ENCODE data around the gene PRDM16. TPM values are rescaled to one million over a fixed set of nuclear protein-coding genes. Genes with fewer than 3 reads are reported as not detected.

PRDM16 gene
- total RNA-seq, 1 experiment from 2014 or later = 22.3 TPM

DNA sequence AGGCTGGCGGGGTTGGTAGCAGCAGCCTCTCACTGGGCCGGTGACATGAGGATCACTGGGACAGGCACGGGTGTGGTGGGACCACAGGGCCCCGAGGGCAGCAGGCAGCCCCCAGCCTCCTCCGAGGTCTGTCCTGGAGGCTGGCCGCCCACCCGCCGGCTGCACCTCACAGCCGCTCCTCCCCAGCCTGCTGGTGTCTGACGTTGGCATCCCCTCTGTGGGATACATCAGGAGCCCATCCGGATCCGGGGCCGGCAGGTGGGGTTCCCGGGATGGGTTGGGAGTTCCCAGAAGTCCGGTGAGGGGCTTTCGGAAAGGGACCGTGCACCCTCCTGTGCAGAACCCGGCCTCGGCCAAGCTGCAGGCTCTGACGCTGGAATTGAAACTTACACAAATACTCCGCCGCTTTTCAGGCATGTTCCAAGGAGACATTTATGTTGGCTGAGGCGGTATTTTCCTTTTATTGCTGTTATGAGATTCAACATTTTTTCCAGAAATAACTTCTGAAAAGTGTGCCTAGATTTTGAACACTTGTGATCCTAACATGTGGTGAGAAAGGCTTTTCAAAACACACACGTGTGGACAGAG is 243.4 kb downstream of the PRDM16 start:
- no peaks in the 10 kb centered on the region for H3K9me3 ChIP-seq (ENCODE audit: control insufficient read depth, insufficient read depth, low read depth, low read length)
- peaks cover 46% of the 10 kb centered on the region for H3K4me1 ChIP-seq (ENCODE audit: control insufficient read depth, insufficient read depth, low read length)
- H3K4me3 ChIP-seq (ENCODE audit: low read depth in 2 of 2, low read length in 2 of 2) = 0 out of 4 replicates have a peak overlapping the region, but pooled peaks of 1 of the 2 experiments have one; percentile 20
- H3K36me3 ChIP-seq (ENCODE audit: control insufficient read depth, insufficient read depth, low read length) = no peaks in the 10 kb centered on the region
- no peaks in the 10 kb centered on the region for H3K27me3 ChIP-seq (ENCODE audit: control insufficient read depth, insufficient read depth, low read length)
- ChIA-PET CTCF (no interaction called here), POLR2A (no interaction called here)
- TSS peak; percentile 91 for BruUV-seq (replicated peaks)
- ATAC-seq (no peak), DNase-seq (ENCODE audit: low read depth, low spot score) (no peak)
- intact Hi-C loops (cut with micrococcal nuclease; ENCODE audit: unreplicated experiment) = no loop called here
- in situ Hi-C loops (cut with HindIII; ENCODE audit: low pct_unique_long_range_greater_than_20kb, low sequenced_read_pairs) = no loop called here
- TF ChIP-seq, protein P1, sequence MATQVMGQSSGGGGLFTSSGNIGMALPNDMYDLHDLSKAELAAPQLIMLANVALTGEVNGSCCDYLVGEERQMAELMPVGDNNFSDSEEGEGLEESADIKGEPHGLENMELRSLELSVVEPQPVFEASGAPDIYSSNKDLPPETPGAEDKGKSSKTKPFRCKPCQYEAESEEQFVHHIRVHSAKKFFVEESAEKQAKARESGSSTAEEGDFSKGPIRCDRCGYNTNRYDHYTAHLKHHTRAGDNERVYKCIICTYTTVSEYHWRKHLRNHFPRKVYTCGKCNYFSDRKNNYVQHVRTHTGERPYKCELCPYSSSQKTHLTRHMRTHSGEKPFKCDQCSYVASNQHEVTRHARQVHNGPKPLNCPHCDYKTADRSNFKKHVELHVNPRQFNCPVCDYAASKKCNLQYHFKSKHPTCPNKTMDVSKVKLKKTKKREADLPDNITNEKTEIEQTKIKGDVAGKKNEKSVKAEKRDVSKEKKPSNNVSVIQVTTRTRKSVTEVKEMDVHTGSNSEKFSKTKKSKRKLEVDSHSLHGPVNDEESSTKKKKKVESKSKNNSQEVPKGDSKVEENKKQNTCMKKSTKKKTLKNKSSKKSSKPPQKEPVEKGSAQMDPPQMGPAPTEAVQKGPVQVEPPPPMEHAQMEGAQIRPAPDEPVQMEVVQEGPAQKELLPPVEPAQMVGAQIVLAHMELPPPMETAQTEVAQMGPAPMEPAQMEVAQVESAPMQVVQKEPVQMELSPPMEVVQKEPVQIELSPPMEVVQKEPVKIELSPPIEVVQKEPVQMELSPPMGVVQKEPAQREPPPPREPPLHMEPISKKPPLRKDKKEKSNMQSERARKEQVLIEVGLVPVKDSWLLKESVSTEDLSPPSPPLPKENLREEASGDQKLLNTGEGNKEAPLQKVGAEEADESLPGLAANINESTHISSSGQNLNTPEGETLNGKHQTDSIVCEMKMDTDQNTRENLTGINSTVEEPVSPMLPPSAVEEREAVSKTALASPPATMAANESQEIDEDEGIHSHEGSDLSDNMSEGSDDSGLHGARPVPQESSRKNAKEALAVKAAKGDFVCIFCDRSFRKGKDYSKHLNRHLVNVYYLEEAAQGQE (IDR thresholded peaks at IDR 0.05; ENCODE audit: insufficient read depth in 1 of 2, low read depth in 2 of 2, low read length in 1 of 2) = no peak
- TF ChIP-seq POLR2AphosphoS5 (IDR thresholded peaks at IDR 0.05; ENCODE audit: low read depth, low read length) (no peak), TCF7L2 (IDR thresholded peaks at IDR 0.05; ENCODE audit: low read depth, low read length) (no peak), SIN3A (IDR thresholded peaks at IDR 0.05; ENCODE audit: borderline replicate concordance, insufficient read depth, low read depth, low read length) (no peak)
- TF ChIP-seq, protein P2, sequence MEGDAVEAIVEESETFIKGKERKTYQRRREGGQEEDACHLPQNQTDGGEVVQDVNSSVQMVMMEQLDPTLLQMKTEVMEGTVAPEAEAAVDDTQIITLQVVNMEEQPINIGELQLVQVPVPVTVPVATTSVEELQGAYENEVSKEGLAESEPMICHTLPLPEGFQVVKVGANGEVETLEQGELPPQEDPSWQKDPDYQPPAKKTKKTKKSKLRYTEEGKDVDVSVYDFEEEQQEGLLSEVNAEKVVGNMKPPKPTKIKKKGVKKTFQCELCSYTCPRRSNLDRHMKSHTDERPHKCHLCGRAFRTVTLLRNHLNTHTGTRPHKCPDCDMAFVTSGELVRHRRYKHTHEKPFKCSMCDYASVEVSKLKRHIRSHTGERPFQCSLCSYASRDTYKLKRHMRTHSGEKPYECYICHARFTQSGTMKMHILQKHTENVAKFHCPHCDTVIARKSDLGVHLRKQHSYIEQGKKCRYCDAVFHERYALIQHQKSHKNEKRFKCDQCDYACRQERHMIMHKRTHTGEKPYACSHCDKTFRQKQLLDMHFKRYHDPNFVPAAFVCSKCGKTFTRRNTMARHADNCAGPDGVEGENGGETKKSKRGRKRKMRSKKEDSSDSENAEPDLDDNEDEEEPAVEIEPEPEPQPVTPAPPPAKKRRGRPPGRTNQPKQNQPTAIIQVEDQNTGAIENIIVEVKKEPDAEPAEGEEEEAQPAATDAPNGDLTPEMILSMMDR (IDR thresholded peaks at IDR 0.05) = no peak
- peak overlapping the region; percentile 92 for H3K27ac ChIP-seq (ENCODE audit: low read length)

DNA sequence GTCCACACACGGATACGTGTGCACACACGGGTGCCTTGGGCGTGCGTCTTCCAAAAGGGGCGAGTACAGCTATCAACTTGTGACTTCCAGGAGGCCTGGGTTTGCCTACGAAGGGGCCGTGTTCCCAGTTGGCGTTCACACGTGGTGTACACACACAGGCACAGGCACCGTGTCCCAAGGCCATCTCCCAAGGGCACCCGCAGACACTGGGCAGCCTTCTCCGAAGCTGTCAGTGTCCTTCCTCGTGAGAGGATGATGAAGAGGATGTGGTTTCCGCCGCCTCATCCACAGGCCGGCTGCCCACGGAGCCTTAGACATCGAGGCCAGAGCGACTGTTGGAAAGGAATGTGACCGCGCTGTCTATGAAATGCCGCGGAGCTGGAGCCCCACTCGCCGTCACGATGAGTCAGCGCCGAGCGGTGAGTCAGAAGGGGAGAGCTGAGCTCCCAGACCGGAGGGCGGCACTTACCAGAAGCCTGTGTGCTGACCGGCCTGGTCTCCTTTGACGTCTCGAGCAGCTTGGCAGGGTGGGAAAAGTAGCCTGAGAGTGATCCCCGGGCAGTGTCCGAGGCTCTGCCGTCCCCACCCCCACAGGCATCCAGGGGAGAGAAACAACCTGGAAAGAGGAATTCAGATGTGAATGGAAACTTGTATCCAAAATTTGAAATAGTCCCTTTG is 244.0 kb downstream of the PRDM16 start:
- POLR2A ChIA-PET = no interaction called here
- CTCF ChIA-PET = interaction anchor here (0.6 kb wide), 1 partner anchor 276 kb away, joined by 3 read pairs; no protein-coding TSS in a partner anchor
- in situ Hi-C loops (cut with HindIII; ENCODE audit: low pct_unique_long_range_greater_than_20kb, low sequenced_read_pairs) = no loop called here
- Histone ChIP-seq H3K27ac (ENCODE audit: low read length) (peak overlapping the region; percentile 92), H3K36me3 (ENCODE audit: control insufficient read depth, insufficient read depth, low read length) (no peaks in the 10 kb centered on the region), H3K27me3 (ENCODE audit: control insufficient read depth, insufficient read depth, low read length) (no peaks in the 10 kb centered on the region), H3K4me3 (ENCODE audit: low read depth in 2 of 2, low read length in 2 of 2) (peak overlapping the region in 1 of 2 experiments; percentile 20; a peak in 2 of 4 replicates), H3K9me3 (ENCODE audit: control insufficient read depth, insufficient read depth, low read depth, low read length) (no peaks in the 10 kb centered on the region), H3K4me1 (ENCODE audit: control insufficient read depth, insufficient read depth, low read length) (peaks cover 46% of the 10 kb centered on the region)
- intact Hi-C loops (cut with micrococcal nuclease; ENCODE audit: unreplicated experiment) = no loop called here
- peak; percentile 95 for ATAC-seq
- no TSS peak for BruUV-seq (replicated peaks)
- TF ChIP-seq SIN3A (IDR thresholded peaks at IDR 0.05; ENCODE audit: borderline replicate concordance, insufficient read depth, low read depth, low read length) (no peak), POLR2AphosphoS5 (IDR thresholded peaks at IDR 0.05; ENCODE audit: low read depth, low read length) (peak; percentile 42; the same call in 1 of the 2 replicates), TCF7L2 (IDR thresholded peaks at IDR 0.05; ENCODE audit: low read depth, low read length) (peak; percentile 77; the same call in 1 of the 2 replicates)
- TF ChIP-seq, protein P1 (IDR thresholded peaks at IDR 0.05; ENCODE audit: insufficient read depth in 1 of 2, low read depth in 2 of 2, low read length in 1 of 2) = no peak
- peak; percentile 84 for DNase-seq (ENCODE audit: low read depth, low spot score)
